H9 (cell line): ENCODE measurements around the gene AMDHD2. TPM values are rescaled to one million over a fixed set of nuclear protein-coding genes. Genes with fewer than 3 reads are reported as not detected.

Experiments
- DNase-seq: peaks from one replicate; pipeline ENCODE4 v3.0.0-alpha.2; 2017
- H2AFZ ChIP-seq: one replicate; pipeline ENCODE4 v1.6.1; 2013; ENCODE audit warnings: mild to moderate bottlenecking, low read length, control low read depth, moderate library complexity
- H2AK5ac ChIP-seq: 2 replicates; pipeline ENCODE4 v1.6.1; 2013; ENCODE audit warnings: low read length, control low read depth, mixed read lengths; ENCODE audit not compliant: insufficient read length
- H2BK120ac ChIP-seq: one replicate; pipeline ENCODE4 v1.6.1; 2013; ENCODE audit warnings: low read depth, mild to moderate bottlenecking, low read length, control low read depth, inconsistent platforms; ENCODE audit not compliant: poor library complexity, severe bottlenecking
- H2BK12ac ChIP-seq: 2 replicates; pipeline ENCODE4 v1.6.1; 2013; ENCODE audit warnings: low read length, control low read depth, mixed read lengths, low read depth; ENCODE audit not compliant: insufficient read length
- H2BK15ac ChIP-seq: 2 replicates; pipeline ENCODE4 v1.6.1; 2013; ENCODE audit warnings: low read depth, low read length, control low read depth
- H2BK20ac ChIP-seq: one replicate; pipeline ENCODE4 v1.6.1; 2013; ENCODE audit warnings: low read depth, mild to moderate bottlenecking, low read length, control low read depth, inconsistent platforms; ENCODE audit not compliant: poor library complexity, severe bottlenecking
- H2BK5ac ChIP-seq: 2 replicates; pipeline ENCODE4 v1.6.1; 2013; ENCODE audit warnings: low read length, control low read depth, mixed read lengths; ENCODE audit not compliant: insufficient read length
- H3K14ac ChIP-seq: 2 replicates; pipeline ENCODE4 v1.6.1; 2013; ENCODE audit warnings: low read length, control low read depth; ENCODE audit not compliant: insufficient read depth
- H3K18ac ChIP-seq: 2 replicates; pipeline ENCODE4 v1.6.1; 2013; ENCODE audit warnings: low read depth, mild to moderate bottlenecking, mixed read lengths, low read length, control low read depth; ENCODE audit not compliant: insufficient read length
- H3K23ac ChIP-seq: 2 replicates; pipeline ENCODE4 v1.6.1; 2013; ENCODE audit warnings: low read length, control low read depth, mixed read lengths, low read depth; ENCODE audit not compliant: insufficient read length
- H3K23me2 ChIP-seq: 2 replicates; pipeline ENCODE4 v1.6.1; 2013; ENCODE audit warnings: low read depth, mild to moderate bottlenecking, mixed read lengths, low read length, control low read depth; ENCODE audit not compliant: insufficient read length, poor library complexity, severe bottlenecking
- H3K27ac ChIP-seq: 2 replicates; pipeline ENCODE4 v1.5.1; 2013; ENCODE audit warnings: low read length, control low read depth, mixed read lengths, low read depth; ENCODE audit not compliant: insufficient read length
- H3K27me3 ChIP-seq: 2 replicates; pipeline ENCODE4 v1.6.1; 2013; ENCODE audit warnings: low read length, control low read depth, inconsistent platforms; ENCODE audit not compliant: insufficient read depth
- H3K4ac ChIP-seq: 2 replicates; pipeline ENCODE4 v1.6.1; 2013; ENCODE audit warnings: low read depth, mild to moderate bottlenecking, control low read depth, inconsistent platforms, low read length, moderate library complexity
- H3K4me1 ChIP-seq: 2 replicates; pipeline ENCODE4 v1.6.1; 2013; ENCODE audit warnings: low read length, control low read depth, inconsistent platforms; ENCODE audit not compliant: insufficient read depth
- H3K4me2 ChIP-seq: 2 replicates; pipeline ENCODE4 v1.6.1; 2013; ENCODE audit warnings: low read length, control low read depth, mixed read lengths; ENCODE audit not compliant: insufficient read length, insufficient read depth
- H3K56ac ChIP-seq: 2 replicates; pipeline ENCODE4 v1.6.1; 2013; ENCODE audit warnings: low read depth, mild to moderate bottlenecking, mixed read lengths, low read length, control low read depth; ENCODE audit not compliant: insufficient read length
- H3K79me1 ChIP-seq: 2 replicates; pipeline ENCODE4 v1.6.1; 2013; ENCODE audit warnings: low read depth, mild to moderate bottlenecking, moderate library complexity, low read length, control low read depth, inconsistent platforms; ENCODE audit not compliant: insufficient read depth, poor library complexity, severe bottlenecking
- H3K79me2 ChIP-seq: 2 replicates; pipeline ENCODE4 v1.6.1; 2013; ENCODE audit warnings: low read length, control low read depth, inconsistent platforms; ENCODE audit not compliant: insufficient read depth
- H3K9ac ChIP-seq: 2 replicates; pipeline ENCODE4 v1.6.1; 2013; ENCODE audit warnings: low read length, control low read depth, mixed read lengths; ENCODE audit not compliant: insufficient read length; ENCODE audit errors: extremely low read depth
- H3K9me3 ChIP-seq: one replicate; pipeline ENCODE4 v1.6.1; 2013; ENCODE audit warnings: low read depth, low read length, inconsistent platforms; ENCODE audit not compliant: control insufficient read depth
- H3T11ph ChIP-seq: one replicate; pipeline ENCODE4 v1.6.1; 2013; ENCODE audit warnings: mild to moderate bottlenecking, low read length, control low read depth, inconsistent platforms
- H4K20me1 ChIP-seq: one replicate; pipeline ENCODE4 v1.6.1; 2013; ENCODE audit not compliant: control insufficient read depth, insufficient read length, insufficient read depth
- H4K5ac ChIP-seq: 2 replicates; pipeline ENCODE4 v1.6.1; 2013; ENCODE audit warnings: low read depth, mild to moderate bottlenecking, mixed read lengths, low read length, control low read depth; ENCODE audit not compliant: insufficient read length
- H4K8ac ChIP-seq: replicated peaks from 2 replicates; pipeline ENCODE4 v1.6.1; 2013; ENCODE audit warnings: low read length, control low read depth, mixed read lengths, low read depth; ENCODE audit not compliant: insufficient read length
- H4K91ac ChIP-seq: 2 replicates; pipeline ENCODE4 v1.6.1; 2013; ENCODE audit warnings: low read depth, mild to moderate bottlenecking, moderate library complexity, mixed read lengths, low read length, control low read depth; ENCODE audit not compliant: insufficient read length
- H3K27ac Mint-ChIP-seq, 3 experiments: 2 replicates in 2 of 3; 3 replicates in 1 of 3; pipeline ENCODE4 v1.8.0; 2020 to 2021; ENCODE audit warnings: mixed read lengths in 3 of 3, mild to moderate bottlenecking in 1 of 3, moderate library complexity in 1 of 3
- H3K27me3 Mint-ChIP-seq: 2 replicates; pipeline ENCODE4 v1.8.0; 2021; ENCODE audit warnings: low read depth, mild to moderate bottlenecking, moderate library complexity, mixed read lengths
- H3K36me3 Mint-ChIP-seq, 3 experiments: 2 replicates in 2 of 3; 3 replicates in 1 of 3; pipeline ENCODE4 v1.8.0; 2020 to 2021; ENCODE audit warnings: low read depth in 3 of 3, mixed read lengths in 3 of 3; ENCODE audit not compliant: insufficient read depth in 1 of 3
- H3K4me1 Mint-ChIP-seq, 2 experiments: 2 replicates each; pipeline ENCODE4 v1.8.0; 2020; ENCODE audit warnings: mixed read lengths in 2 of 2
- H3K4me3 Mint-ChIP-seq, 2 experiments: 2 replicates in 1 of 2; 3 replicates in 1 of 2; pipeline ENCODE4 v1.8.0; 2020 to 2021; ENCODE audit warnings: mild to moderate bottlenecking in 2 of 2, mixed read lengths in 2 of 2, moderate library complexity in 1 of 2
- H3K9me3 Mint-ChIP-seq, 2 experiments: 2 replicates in 1 of 2; 3 replicates in 1 of 2; pipeline ENCODE4 v1.8.0; 2020; ENCODE audit warnings: mild to moderate bottlenecking in 2 of 2, mixed read lengths in 2 of 2, moderate library complexity in 1 of 2
- CTCF ChIP-seq: fragments of 200-600 bp; sonication (generic); conservative IDR thresholded peaks from 3 replicates; pipeline ENCODE4 v1.8.0; 2021; ENCODE audit warnings: antibody characterized with exemption, mild to moderate bottlenecking
- WGBS: extraction: QIAGEN DNeasy Blood & Tissue Kit; methylation state at CpG from one replicate; pipeline ENCODE4 v1.1.7; 2013; ENCODE audit warnings: missing lambda C conversion rate, low lambda C conversion rate, mixed read lengths; ENCODE audit not compliant: insufficient read length; ENCODE audit errors: extremely low coverage; 5-methylcytosine and 5-hydroxymethylcytosine counted together
- total RNA-seq: library from RNA; stranded (reverse); gene quantifications from 2 replicates; pipeline ENCODE4 v1.2.1, GENCODE V29; 2021

The AMDHD2 gene
- total RNA-seq, 1 experiment from 2014 or later, result 61.5 TPM

- H3K9me3 Mint-ChIP-seq, result no peaks in the 10 kb centered on the region
- H3K36me3 Mint-ChIP-seq, result no peaks in the 10 kb centered on the region
- H4K8ac ChIP-seq, result no peak overlapping the region
- H3K56ac ChIP-seq, result no peak overlapping the region
- H3K18ac ChIP-seq, result no peak overlapping the region
- no peak overlapping the region for H4K91ac ChIP-seq
- H4K20me1 ChIP-seq, result no peaks in the 10 kb centered on the region
- H2AK5ac ChIP-seq, result no peak overlapping the region
- H3K4me3 Mint-ChIP-seq, result peak overlapping the region in 1 of 2 experiments; percentile 17; a peak in 1 of 5 replicates
- H3K4me2 ChIP-seq, result no peak overlapping the region
- no peak overlapping the region for H2BK12ac ChIP-seq
- no peak overlapping the region for H3K9ac ChIP-seq
- no peak overlapping the region for H3K4ac ChIP-seq
- H3K23me2 ChIP-seq, result peaks cover 15% of the 10 kb centered on the region
- no CpG with 5 or more reads among the region's 61 CpGs for WGBS
- no peaks in the 10 kb centered on the region for H3K79me2 ChIP-seq
- no peak overlapping the region for H3K27ac ChIP-seq
- H3K79me1 ChIP-seq, result no peaks in the 10 kb centered on the region
- peaks cover 47% of the 10 kb centered on the region for H3K27me3 Mint-ChIP-seq
- DNase-seq, result no peak
- H2AFZ ChIP-seq, result no peak overlapping the region
- H2BK5ac ChIP-seq, result no peak overlapping the region
- no peak overlapping the region for H2BK20ac ChIP-seq
- no peak overlapping the region for H2BK15ac ChIP-seq
- peaks cover 18% of the 10 kb centered on the region; the same call in 1 of the 2 replicates for H3K27me3 ChIP-seq
- H3K4me1 Mint-ChIP-seq, result peaks cover 26 to 31% of the 10 kb centered on the region in 2 experiments
- H3K27ac Mint-ChIP-seq, result no peak overlapping the region
- no peak overlapping the region for H3K14ac ChIP-seq
- H3K4me1 ChIP-seq, result no peaks in the 10 kb centered on the region
- no peak overlapping the region for H2BK120ac ChIP-seq
- no peak overlapping the region for H3T11ph ChIP-seq
- no peak overlapping the region for H3K23ac ChIP-seq
- no peak for TF ChIP-seq CTCF
- H3K9me3 ChIP-seq, result no peaks in the 10 kb centered on the region
- no peak overlapping the region for H4K5ac ChIP-seq
These were observed 48.3 kb upstream of the AMDHD2 start for GRCh38 chr16:2471653-2472487.
